GM19351 (cell line): ENCODE results near the gene SPDEF.

Source experiments
- ATAC-seq: cut with Tn5 transposase; IDR thresholded peaks from one replicate; pipeline ENCODE4 v1.9.1; 2021; ENCODE audit warnings: mild to moderate bottlenecking, moderate library complexity; ENCODE audit not compliant: unreplicated experiment

The SPDEF gene

GRCh38 chr6:34547701-34548644, 8.2 kb downstream of the SPDEF start:
- no peak for ATAC-seq

GRCh38 chr6:34546551-34547321, 9.4 kb downstream of the SPDEF start:
- ATAC-seq, result no peak

DNA sequence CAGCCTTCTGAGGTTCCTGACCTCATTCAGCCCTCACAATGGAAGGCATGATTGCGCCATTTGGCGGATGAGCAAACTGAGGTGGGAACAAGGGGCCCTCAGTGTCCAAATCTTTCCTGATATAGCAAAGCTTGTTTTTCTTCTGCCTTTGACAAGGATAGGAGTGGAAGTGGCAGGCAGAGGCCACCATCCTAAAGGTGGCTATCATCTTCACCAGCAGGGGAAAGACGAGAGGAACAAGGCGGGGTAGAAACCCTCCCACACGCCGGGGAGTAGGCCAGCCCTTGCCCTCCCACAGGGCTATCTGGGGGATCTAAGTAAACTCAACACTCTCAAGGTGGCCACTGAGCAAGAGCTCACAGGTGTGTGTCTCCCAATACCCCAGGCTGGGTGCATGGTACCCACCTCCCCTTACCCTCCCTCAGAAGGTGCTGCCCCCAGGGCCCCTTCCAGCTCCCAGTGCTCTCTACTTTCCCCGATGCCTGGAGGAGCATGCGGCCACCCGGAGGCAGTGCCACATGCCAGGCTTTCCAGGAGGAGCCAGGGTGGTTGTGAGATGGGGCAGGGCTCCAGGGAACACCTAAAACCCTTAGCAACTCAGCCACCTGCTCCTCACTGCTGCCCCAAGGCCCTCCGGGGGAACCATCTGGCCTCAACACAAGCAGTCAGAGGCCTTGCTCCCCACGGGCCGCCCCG, 11.2 kb downstream of the SPDEF start:
- ATAC-seq, result no peak

- no peak for ATAC-seq
Measured at GRCh38 chr6:34544052-34544604, 12.0 kb downstream of the SPDEF start.

DNA sequence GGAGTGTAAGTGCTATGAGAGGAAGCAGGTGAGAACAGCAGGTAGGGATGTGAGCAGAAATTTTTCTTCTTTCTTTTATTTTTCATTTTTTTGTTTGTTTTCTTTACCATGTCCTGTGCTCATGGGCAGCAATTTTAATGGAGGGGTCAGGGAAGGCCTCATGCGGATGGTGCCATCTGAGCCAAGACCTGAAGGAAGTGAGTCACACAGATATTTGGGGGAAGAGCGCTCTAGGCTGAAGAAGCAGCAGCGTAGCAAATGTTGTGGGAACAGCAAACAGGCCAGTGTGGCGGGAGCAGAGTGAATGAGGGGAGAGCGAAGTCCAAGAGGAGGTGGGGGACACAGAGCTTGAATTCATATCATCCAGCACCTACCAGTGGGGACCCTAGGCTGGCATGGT, 12.7 kb downstream of the SPDEF start:
- no peak for ATAC-seq

DNA sequence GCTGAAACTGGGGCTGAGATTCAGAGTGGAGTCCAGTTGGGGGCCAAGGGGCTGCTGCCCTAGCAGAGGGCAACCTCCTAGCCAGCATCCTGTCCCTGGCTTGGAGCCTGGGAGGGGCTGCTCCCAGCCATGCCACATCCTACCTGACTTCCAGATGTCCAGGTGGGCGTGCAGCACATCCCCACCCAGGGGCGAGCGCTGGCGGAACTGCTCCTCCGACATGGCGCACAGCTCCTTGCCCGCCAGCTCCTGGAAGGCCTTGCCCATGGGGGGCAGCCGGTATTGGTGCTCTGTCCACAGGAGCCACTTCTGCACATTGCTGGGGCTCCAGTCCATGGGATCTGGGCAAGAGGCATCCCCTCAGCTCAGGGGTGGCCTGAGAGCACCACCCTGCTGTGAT, 15.3 kb downstream of the SPDEF start:
- no peak for ATAC-seq

GRCh38 chr6:34540222-34540621, 15.9 kb downstream of the SPDEF start:
- no peak for ATAC-seq

DNA sequence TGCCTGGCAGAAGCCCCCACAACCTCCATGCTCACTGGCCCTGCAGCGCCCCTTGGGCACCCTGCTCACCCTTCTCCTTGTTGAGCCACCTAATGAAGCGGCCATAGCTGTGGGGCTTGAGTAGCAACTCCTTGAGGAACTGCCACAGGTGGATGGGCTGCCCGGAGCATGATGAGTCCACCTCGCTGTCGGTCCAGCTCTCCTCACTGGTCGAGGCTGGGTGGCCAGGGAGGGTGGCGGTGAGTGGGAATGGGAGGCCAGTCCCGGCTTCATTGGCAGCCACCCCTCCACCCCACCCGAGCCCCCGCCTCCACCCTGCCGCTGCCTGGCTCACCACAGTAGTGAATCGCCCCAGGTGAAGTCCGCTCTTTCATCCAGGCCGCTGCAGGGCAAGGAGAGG, 16.9 kb downstream of the SPDEF start:
- no peak for ATAC-seq

DNA sequence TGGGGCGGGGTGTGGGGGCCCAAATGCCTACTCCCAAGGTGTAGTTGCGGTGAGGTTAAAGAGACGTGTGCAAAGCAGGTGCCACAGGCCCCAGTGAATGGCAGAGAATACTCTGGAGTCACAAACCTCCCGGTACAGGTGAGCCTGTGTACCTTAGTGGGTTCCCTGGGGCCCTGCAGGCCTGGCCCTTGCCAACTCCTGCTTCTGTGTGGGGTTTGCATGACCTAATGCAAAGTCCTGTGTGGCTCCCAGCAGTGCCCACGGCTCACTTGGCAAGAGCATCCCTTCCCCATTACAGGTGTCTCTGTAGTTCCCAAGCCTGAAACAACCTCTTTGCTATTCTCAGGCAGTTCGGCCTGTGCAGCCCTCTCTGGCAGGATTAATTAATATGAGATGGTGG, 17.5 kb downstream of the SPDEF start:
- no peak for ATAC-seq

DNA sequence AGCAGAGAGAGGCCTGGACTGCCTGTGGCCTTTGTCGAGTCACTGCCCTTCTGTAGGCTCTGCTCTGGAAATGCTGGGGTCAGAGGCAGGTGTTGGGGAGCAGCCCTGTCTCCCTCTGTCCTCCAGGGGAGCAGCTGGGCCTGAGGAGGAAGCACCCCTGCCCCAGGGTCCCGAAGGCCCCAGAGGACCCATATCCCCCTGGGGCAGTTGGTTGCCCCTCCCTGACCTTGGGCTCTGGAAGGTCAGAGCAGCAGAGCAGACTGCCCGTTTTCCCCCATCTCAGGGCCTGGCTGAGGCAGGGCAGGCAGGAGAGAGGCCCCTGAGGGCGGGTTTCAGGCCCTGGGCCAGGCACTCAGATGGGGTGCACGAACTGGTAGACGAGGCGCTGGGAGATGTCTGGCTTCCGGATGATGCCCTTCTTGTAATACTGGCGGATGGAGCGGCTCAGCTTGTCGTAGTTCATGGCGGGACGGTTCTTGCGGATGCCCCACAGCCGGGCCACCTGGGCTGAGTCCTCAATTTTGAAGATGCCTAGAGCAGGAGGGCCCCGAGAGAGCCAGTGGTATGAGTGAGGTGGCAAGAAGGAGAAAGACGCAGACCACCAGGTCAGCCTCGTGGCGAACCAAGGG, 18.1 kb downstream of the SPDEF start:
- no peak for ATAC-seq

DNA sequence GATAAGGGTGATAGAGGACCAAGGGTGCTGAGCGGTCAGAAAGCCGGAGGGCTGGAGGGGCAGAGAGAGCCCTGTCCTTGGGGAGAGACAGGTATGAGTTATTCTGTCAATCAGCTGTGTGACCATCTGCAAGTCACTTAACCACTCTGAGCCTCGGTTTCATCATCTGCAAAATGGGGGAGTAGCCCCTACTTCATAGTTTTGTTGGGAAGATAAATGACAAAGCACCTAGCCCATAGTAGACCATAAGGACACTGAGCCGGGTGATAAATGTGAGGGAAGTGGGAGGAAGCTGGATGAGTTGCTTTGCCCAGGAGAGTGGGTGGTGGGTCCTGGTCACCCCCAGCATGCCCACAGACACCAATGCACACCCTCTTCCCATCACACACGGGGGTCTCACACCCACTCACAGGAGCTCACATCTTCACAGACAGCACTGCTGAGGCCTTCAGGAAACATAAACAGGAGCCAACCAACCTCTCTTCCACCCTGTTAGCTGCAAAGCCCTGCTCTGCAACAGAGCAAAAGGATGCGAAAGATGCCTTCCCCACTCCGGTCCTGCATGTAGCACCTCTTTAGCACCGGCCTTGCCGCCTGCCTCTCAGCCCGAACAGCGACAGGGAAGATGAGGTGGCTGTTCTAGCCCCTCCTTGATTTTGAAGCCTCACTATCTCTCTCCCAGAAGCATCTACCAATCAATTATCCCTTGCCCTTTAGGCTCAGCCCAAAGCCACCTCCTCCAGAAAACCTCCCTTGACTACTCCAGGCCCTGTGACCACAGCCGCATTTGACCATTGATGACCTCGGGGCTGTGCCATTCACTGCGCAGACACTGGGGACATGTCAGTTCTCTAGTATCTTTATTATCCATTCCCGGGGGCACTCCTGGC, 18.9 kb downstream of the SPDEF start:
- no peak for ATAC-seq

GRCh38 chr6:34536251-34536958, 19.7 kb downstream of the SPDEF start:
- ATAC-seq, result no peak

GRCh38 chr6:34535646-34536045, 20.5 kb downstream of the SPDEF start:
- no peak for ATAC-seq

DNA sequence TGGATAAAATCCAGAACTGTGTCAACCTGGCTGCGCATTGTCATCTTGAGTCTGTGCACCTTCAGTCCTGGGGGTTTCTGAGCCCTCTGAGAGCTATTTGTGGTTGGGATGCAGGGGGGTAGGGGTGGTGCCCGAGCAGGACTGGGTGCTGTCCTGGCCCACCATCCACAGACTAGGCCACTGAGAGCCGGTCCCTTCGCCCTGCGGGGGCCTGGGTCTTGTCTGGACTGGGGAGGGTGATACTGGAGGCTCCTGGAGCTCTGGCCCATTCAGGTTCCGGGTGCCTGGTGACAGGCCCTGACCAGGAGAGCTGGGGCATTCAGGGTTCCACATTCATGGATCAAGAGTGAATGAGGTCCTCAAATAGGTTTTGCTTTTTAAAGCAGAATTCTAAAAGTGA, 20.9 kb downstream of the SPDEF start:
- ATAC-seq, result no peak

- no peak for ATAC-seq
Measured at GRCh38 chr6:34534656-34535055, 21.5 kb downstream of the SPDEF start.

DNA sequence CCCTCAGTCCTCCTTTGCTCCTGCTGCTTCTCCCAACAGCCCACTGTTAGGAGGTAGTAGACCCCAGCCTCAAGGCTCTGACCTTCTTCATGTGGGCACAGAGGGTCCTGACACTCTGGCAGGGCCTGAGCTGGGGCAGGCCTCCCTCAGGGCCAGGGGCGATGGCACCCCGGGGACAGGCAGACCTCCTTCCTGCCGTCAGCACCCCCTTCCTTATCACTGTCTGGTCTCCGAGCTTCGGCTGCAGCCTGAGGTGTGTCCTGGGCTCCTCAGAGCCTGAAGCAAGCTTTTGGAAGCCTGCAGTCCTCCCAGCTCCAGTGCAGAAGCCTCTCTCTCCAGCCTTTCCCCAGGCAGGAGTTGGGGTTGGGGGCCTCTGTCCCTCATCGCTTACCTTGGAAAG, 22.0 kb downstream of the SPDEF start:
- no peak for ATAC-seq

GRCh38 chr6:34532230-34532629, 23.9 kb downstream of the SPDEF start:
- no peak for ATAC-seq

- no peak for ATAC-seq
Measured at GRCh38 chr6:34531580-34532201, 24.4 kb downstream of the SPDEF start.
